ENCODE measurements around the gene NHP2.

The NHP2 gene

DNA sequence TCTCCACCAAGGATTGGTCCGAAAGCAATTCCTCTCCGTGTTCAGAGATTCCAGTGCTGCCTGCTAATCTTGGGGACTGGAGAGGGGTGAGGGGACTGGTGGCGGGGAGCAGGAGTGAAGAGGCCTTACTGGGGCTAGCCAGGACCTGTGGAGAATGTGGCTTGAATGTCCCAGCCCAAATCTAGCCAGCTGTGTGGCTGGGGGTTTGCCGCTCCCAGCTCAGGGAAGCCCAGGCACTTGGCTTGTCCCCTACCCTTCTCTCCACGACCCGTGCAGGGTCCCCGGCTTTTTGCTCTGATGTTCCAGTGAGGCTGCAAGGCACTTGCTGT is 37.9 kb downstream of the NHP2 start:
- Histone ChIP-seq H3K4me3 (ENCODE audit: insufficient read length, low read depth) (peak overlapping the region; percentile 82), H3K9ac (ENCODE audit: insufficient read length, low read depth) (peak overlapping the region; percentile 76), H3K36me3 (ENCODE audit: insufficient read depth, insufficient read length, low read length) (peaks cover 13% of the 10 kb centered on the region), H3K27me3 (ENCODE audit: insufficient read depth, insufficient read length) (no peaks in the 10 kb centered on the region), H3K4me1 (ENCODE audit: insufficient read depth, insufficient read length) (peaks cover 18% of the 10 kb centered on the region), H3K9me3 (ENCODE audit: insufficient read depth, low read length) (no peaks in the 10 kb centered on the region)
- no peak for TF ChIP-seq YY1 (IDR thresholded peaks at IDR 0.05; ENCODE audit: insufficient read depth, insufficient read length)
- TF ChIP-seq SUZ12 (IDR thresholded peaks at IDR 0.05; ENCODE audit: extremely low read depth, insufficient read depth, insufficient read length), result no peak
- no peak for TF ChIP-seq ZNF274 (IDR thresholded peaks at IDR 0.05; ENCODE audit: low read depth, low read length)
- no peak for DNase-seq (ENCODE audit: low read depth, low spot score)

DNA sequence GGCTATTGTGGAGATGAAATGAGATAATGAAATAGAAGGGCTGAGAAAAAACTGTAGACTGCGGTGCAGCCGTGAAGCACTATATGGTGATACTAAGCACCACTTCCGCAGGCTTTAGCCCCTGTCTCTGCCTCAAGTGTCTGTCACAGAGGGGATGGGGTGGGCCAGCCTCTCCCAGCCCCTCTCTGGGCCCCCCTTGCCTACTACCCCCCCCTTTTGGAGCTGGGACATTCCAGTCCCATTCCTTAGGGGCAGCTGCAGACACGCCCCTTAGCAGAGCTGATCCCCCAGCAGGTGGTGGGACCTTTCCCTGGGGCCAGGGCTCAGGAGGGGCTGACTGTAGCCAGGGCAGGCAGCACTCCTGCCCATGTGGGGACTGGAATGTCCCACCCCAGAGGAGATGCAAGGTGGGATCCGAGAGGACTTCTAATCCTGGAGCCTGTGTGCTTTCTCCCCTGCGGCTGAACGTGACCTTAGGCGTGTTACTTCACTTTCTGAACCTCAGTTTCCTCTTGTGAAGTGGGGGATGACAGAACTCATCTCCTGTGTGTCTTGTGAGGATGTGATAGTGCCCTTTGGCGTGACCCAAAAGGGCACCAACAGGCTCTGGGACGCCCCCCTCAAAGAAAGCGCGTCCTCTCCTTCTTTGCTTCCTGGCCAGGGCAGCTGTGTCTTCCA is 38.4 kb downstream of the NHP2 start:
- TF ChIP-seq YY1 (IDR thresholded peaks at IDR 0.05; ENCODE audit: insufficient read depth, insufficient read length) (no peak), ZNF274 (IDR thresholded peaks at IDR 0.05; ENCODE audit: low read depth, low read length) (no peak), SUZ12 (IDR thresholded peaks at IDR 0.05; ENCODE audit: extremely low read depth, insufficient read depth, insufficient read length) (no peak)
- no peaks in the 10 kb centered on the region for H3K27me3 ChIP-seq (ENCODE audit: insufficient read depth, insufficient read length)
- peak overlapping the region; percentile 93 for H3K9ac ChIP-seq (ENCODE audit: insufficient read length, low read depth)
- DNase-seq (ENCODE audit: low read depth, low spot score), result peak; percentile 72
- H3K9me3 ChIP-seq (ENCODE audit: insufficient read depth, low read length), result no peaks in the 10 kb centered on the region
- peaks cover 8% of the 10 kb centered on the region for H3K36me3 ChIP-seq (ENCODE audit: insufficient read depth, insufficient read length, low read length)
- H3K4me3 ChIP-seq (ENCODE audit: insufficient read length, low read depth), result peak overlapping the region; percentile 82
- H3K4me1 ChIP-seq (ENCODE audit: insufficient read depth, insufficient read length), result peaks cover 16% of the 10 kb centered on the region

DNA sequence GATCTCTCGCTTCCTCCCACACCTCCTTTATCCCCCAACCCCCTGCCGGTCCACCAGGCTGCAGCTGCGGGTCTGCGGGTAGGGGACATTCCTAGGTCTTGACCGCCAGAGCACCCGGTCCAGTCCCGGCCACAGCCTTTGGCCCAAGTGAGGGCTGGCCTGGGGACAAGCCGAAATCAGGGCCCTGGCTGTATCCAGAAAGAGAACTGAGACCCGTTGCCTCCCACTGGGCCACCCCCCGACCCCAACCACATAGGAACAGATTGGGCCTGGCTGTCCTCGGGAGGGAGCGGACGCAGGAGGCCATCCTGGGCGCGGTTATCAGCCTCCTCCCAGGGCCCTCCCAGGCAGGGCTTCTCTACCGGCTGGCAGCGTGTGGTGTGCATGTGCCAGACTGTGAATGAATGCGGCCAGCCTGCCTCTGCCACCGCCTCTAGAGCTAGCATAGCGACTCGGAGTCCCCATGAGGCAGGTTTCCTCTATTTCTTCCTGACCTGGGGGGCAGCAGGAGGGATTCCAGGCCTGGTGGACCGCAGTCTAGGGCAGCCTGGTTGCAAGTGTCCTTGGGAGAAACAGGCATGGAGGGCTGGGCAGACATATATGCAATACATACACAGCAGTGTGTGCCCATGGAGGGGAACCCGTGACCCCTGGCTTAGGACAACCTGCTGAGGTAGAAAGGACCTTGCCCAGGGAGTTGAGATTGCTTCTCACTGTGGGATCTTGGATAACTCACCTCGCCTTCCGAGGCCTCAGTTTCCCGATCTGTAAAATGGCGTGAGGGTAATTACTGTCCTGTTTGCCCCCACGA is 39.2 kb downstream of the NHP2 start:
- TF ChIP-seq SUZ12 (IDR thresholded peaks at IDR 0.05; ENCODE audit: extremely low read depth, insufficient read depth, insufficient read length) (no peak), ZNF274 (IDR thresholded peaks at IDR 0.05; ENCODE audit: low read depth, low read length) (no peak)
- no peaks in the 10 kb centered on the region for H3K9me3 ChIP-seq (ENCODE audit: insufficient read depth, low read length)
- peaks cover 1% of the 10 kb centered on the region for H3K36me3 ChIP-seq (ENCODE audit: insufficient read depth, insufficient read length, low read length)
- H3K9ac ChIP-seq (ENCODE audit: insufficient read length, low read depth), result peak overlapping the region; percentile 93
- DNase-seq (ENCODE audit: low read depth, low spot score), result no peak
- no peaks in the 10 kb centered on the region for H3K27me3 ChIP-seq (ENCODE audit: insufficient read depth, insufficient read length)
- peak overlapping the region; percentile 82 for H3K4me3 ChIP-seq (ENCODE audit: insufficient read length, low read depth)
- peaks cover 16% of the 10 kb centered on the region for H3K4me1 ChIP-seq (ENCODE audit: insufficient read depth, insufficient read length)

DNA sequence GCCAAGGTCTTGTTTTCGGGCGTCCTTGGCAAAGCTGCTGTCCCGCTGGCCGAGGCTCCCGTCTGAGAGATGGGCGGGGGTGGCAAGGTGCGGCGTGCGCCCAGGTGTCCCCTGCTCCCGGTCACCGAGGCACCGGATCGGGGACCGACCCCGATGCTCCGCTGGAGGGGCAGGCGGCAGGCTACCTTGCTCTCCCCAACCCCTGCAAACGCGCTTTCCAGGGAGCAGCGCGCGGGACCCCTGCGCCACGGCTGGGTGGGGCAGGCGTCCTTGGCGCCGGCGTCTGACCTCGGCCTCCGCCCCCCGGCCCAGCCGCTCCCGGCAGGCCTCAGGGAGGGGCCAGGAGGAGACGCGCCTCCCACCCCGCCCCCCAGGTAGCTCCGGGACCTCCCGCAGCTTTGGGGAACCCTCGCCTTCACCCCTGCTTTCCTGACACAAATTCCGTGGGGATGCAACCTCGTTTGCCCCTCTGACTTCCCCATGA is 39.8 kb downstream of the NHP2 start:
- peaks cover 16% of the 10 kb centered on the region for H3K4me1 ChIP-seq (ENCODE audit: insufficient read depth, insufficient read length)

GRCh38 chr5:178113141-178113787 is 40.4 kb downstream of the NHP2 start, which contains the start of gene N4BP3:
TSS of gene N4BP3 (plus strand) at chr5:178113532. CDS start at chr5:178119584, 6,052 bp downstream.
- Histone ChIP-seq H3K36me3 (ENCODE audit: insufficient read depth, insufficient read length, low read length) (no peaks in the 10 kb centered on the region), H3K4me3 (ENCODE audit: insufficient read length, low read depth) (peak within 1 kb of the TSS; percentile 82), H3K27me3 (ENCODE audit: insufficient read depth, insufficient read length) (no peaks in the 10 kb centered on the region), H3K9ac (ENCODE audit: insufficient read length, low read depth) (peak within 1 kb of the TSS; percentile 93), H3K9me3 (ENCODE audit: insufficient read depth, low read length) (no peaks in the 10 kb centered on the region), H3K4me1 (ENCODE audit: insufficient read depth, insufficient read length) (peaks cover 20% of the 10 kb centered on the region)
- TF ChIP-seq SUZ12 (IDR thresholded peaks at IDR 0.05; ENCODE audit: extremely low read depth, insufficient read depth, insufficient read length), result no peak
- TF ChIP-seq YY1 (IDR thresholded peaks at IDR 0.05; ENCODE audit: insufficient read depth, insufficient read length), result no peak
- TF ChIP-seq ZNF274 (IDR thresholded peaks at IDR 0.05; ENCODE audit: low read depth, low read length), result no peak
- peak; percentile 57 for DNase-seq (ENCODE audit: low read depth, low spot score)

More for the DNA sequence above, 39.8 kb downstream of the NHP2 start:
- DNase-seq (ENCODE audit: low read depth, low spot score), result no peak
- peak overlapping the region; percentile 93 for H3K9ac ChIP-seq (ENCODE audit: insufficient read length, low read depth)
- no peaks in the 10 kb centered on the region for H3K9me3 ChIP-seq (ENCODE audit: insufficient read depth, low read length)
- no peaks in the 10 kb centered on the region for H3K27me3 ChIP-seq (ENCODE audit: insufficient read depth, insufficient read length)
- TF ChIP-seq YY1 (IDR thresholded peaks at IDR 0.05; ENCODE audit: insufficient read depth, insufficient read length), result no peak
- no peak for TF ChIP-seq ZNF274 (IDR thresholded peaks at IDR 0.05; ENCODE audit: low read depth, low read length)
- TF ChIP-seq SUZ12 (IDR thresholded peaks at IDR 0.05; ENCODE audit: extremely low read depth, insufficient read depth, insufficient read length), result no peak
- H3K4me3 ChIP-seq (ENCODE audit: insufficient read length, low read depth), result peak overlapping the region; percentile 82
- H3K36me3 ChIP-seq (ENCODE audit: insufficient read depth, insufficient read length, low read length), result no peaks in the 10 kb centered on the region

- Histone ChIP-seq H3K4me3 (ENCODE audit: insufficient read length, low read depth) (peak overlapping the region; percentile 27), H3K4me1 (ENCODE audit: insufficient read depth, insufficient read length) (peaks cover 21% of the 10 kb centered on the region), H3K9me3 (ENCODE audit: insufficient read depth, low read length) (no peaks in the 10 kb centered on the region), H3K27me3 (ENCODE audit: insufficient read depth, insufficient read length) (no peaks in the 10 kb centered on the region), H3K9ac (ENCODE audit: insufficient read length, low read depth) (no peak overlapping the region), H3K36me3 (ENCODE audit: insufficient read depth, insufficient read length, low read length) (no peaks in the 10 kb centered on the region)
- no peak for TF ChIP-seq YY1 (IDR thresholded peaks at IDR 0.05; ENCODE audit: insufficient read depth, insufficient read length)
- TF ChIP-seq SUZ12 (IDR thresholded peaks at IDR 0.05; ENCODE audit: extremely low read depth, insufficient read depth, insufficient read length), result no peak
- TF ChIP-seq ZNF274 (IDR thresholded peaks at IDR 0.05; ENCODE audit: low read depth, low read length), result no peak
- no peak for DNase-seq (ENCODE audit: low read depth, low spot score)
These were observed 41.1 kb downstream of the NHP2 start for GRCh38 chr5:178112545-178112944.

DNA sequence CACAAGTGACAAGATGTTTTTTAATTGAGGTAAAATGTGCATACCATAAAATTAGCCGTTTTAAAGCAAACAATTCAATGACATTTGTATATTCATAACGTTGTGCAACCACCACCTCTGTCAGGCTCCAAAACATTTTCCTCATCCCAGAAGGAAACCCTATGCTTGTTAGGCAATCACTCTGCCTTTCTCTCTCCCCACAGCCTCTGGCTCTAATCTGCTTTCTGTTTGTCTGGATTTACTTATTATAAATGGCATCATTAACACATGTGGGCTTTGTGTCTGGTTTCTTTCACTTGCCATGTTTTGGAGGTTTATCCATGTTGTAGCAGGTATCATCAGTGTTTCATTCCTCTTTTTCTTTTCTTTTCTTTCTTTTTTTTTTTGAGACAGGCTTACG is 41.8 kb downstream of the NHP2 start:
- no peaks in the 10 kb centered on the region for H3K9me3 ChIP-seq (ENCODE audit: insufficient read depth, low read length)
- DNase-seq (ENCODE audit: low read depth, low spot score), result no peak
- H3K4me3 ChIP-seq (ENCODE audit: insufficient read length, low read depth), result no peak overlapping the region
- H3K9ac ChIP-seq (ENCODE audit: insufficient read length, low read depth), result no peak overlapping the region
- no peaks in the 10 kb centered on the region for H3K36me3 ChIP-seq (ENCODE audit: insufficient read depth, insufficient read length, low read length)
- no peaks in the 10 kb centered on the region for H3K27me3 ChIP-seq (ENCODE audit: insufficient read depth, insufficient read length)
- H3K4me1 ChIP-seq (ENCODE audit: insufficient read depth, insufficient read length), result peaks cover 16% of the 10 kb centered on the region
- no peak for TF ChIP-seq SUZ12 (IDR thresholded peaks at IDR 0.05; ENCODE audit: extremely low read depth, insufficient read depth, insufficient read length)
- TF ChIP-seq ZNF274 (IDR thresholded peaks at IDR 0.05; ENCODE audit: low read depth, low read length), result no peak
- TF ChIP-seq YY1 (IDR thresholded peaks at IDR 0.05; ENCODE audit: insufficient read depth, insufficient read length), result no peak
